MM.1S (cell line): ENCODE results near the gene SPRYD3.

Experiments used
- DNase-seq: peaks from one replicate; pipeline ENCODE4 v3.0.0-alpha.2; 2015
- H2AFZ ChIP-seq: fragments of 300-600 bp; sonication (generic); 2 replicates; pipeline ENCODE4 v1.6.0; 2016; ENCODE audit warnings: antibody characterized with exemption, low read length
- H3F3A ChIP-seq: fragments of 300-600 bp; sonication (generic); 2 replicates; pipeline ENCODE4 v1.6.1; 2016; ENCODE audit warnings: mild to moderate bottlenecking, antibody characterized with exemption, low read length, moderate library complexity, mixed read lengths; ENCODE audit not compliant: insufficient read depth
- H3K27ac ChIP-seq: fragments of 300-600 bp; sonication (generic); 2 replicates; pipeline ENCODE4 v1.5.1; 2016; ENCODE audit warnings: mild to moderate bottlenecking, low read length
- H3K27me3 ChIP-seq: fragments of 300-600 bp; sonication (generic); replicated peaks from 2 replicates; pipeline ENCODE4 v1.6.0; 2016; ENCODE audit warnings: low read length; ENCODE audit not compliant: insufficient read depth
- H3K36me3 ChIP-seq: fragments of 300-600 bp; sonication (generic); replicated peaks from 2 replicates; pipeline ENCODE4 v1.6.1; 2016; ENCODE audit warnings: mild to moderate bottlenecking, low read length, mixed read lengths; ENCODE audit not compliant: insufficient read depth
- H3K4me1 ChIP-seq: fragments of 300-600 bp; sonication (generic); 2 replicates; pipeline ENCODE4 v1.6.1; 2016; ENCODE audit warnings: low read length, mixed read lengths
- H3K4me2 ChIP-seq: fragments of 300-600 bp; sonication (generic); 2 replicates; pipeline ENCODE4 v1.6.0; 2016; ENCODE audit warnings: low read depth, low read length
- H3K4me3 ChIP-seq: fragments of 300-600 bp; sonication (generic); 2 replicates; pipeline ENCODE4 v1.5.1; 2016; ENCODE audit warnings: low read length, mixed read lengths
- H3K79me2 ChIP-seq: fragments of 300-600 bp; sonication (generic); 2 replicates; pipeline ENCODE4 v1.6.1; 2016; ENCODE audit warnings: mixed run types, low read length, mixed read lengths
- H3K9ac ChIP-seq: fragments of 300-600 bp; sonication (generic); 2 replicates; pipeline ENCODE4 v1.6.1; 2016; ENCODE audit warnings: low read length, mixed read lengths
- H3K9me2 ChIP-seq: fragments of 300-600 bp; sonication (generic); replicated peaks from 2 replicates; pipeline ENCODE4 v1.6.1; 2016; ENCODE audit warnings: mild to moderate bottlenecking, low read length, mixed read lengths; ENCODE audit not compliant: insufficient read depth
- H3K9me3 ChIP-seq: fragments of 300-600 bp; sonication (generic); replicated peaks from 2 replicates; pipeline ENCODE4 v1.6.1; 2016; ENCODE audit warnings: mild to moderate bottlenecking, low read length, mixed read lengths; ENCODE audit not compliant: insufficient read depth
- H4K20me1 ChIP-seq: fragments of 300-600 bp; sonication (generic); 2 replicates; pipeline ENCODE4 v1.6.1; 2016; ENCODE audit warnings: mild to moderate bottlenecking, low read length, moderate library complexity, mixed read lengths; ENCODE audit not compliant: insufficient read depth
- EZH2 ChIP-seq: fragments of 300-600 bp; sonication (generic); optimal IDR thresholded peaks from 2 replicates; pipeline ENCODE3; 2017; ENCODE audit warnings: low read depth, mild to moderate bottlenecking, antibody characterized with exemption, low read length, mixed read lengths
- EZH2phosphoT487 ChIP-seq: fragments of 300-600 bp; sonication (generic); IDR thresholded peaks from 2 replicates; pipeline ENCODE4 v1.6.1; 2018; ENCODE audit warnings: antibody characterized with exemption, low read length
- TF ChIP-seq, protein P1 (sequence below): fragments of 300-600 bp; sonication (generic); IDR thresholded peaks from 2 replicates; pipeline ENCODE4 v1.5.1; 2016; ENCODE audit warnings: antibody characterized with exemption, low read length, mixed read lengths

The SPRYD3 gene

DNA sequence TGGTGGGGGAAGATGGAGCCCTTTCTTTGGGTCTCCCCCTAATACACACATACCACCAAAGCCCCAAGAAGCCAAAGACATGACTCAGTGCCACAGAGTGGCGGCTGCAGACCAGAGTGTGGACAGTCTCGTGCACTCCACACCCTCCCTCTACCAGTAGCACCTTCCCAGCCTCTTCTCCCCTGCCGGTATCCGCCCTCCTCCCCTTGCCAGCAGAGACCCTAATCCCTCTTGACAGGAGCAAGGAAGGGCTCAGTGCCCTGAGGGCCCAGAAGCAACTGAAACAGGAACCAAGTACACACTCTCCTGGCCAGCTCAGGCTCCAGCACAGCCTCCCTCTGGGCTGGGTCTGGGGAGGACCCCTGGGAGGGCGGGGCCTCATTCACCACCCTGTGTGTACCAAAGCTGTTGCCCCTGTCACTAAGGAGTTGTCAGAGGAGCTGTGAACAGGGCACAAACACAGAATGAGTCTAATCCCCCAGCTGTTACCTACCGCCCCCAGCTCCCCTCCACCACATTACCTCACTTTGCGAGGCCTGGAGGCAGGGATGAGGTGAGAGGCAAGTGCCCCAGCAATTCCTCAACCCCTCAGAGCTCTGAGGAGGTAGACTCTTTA is 8.2 kb downstream of the SPRYD3 start:
- Histone ChIP-seq H3K79me2 (peaks cover 11% of the 10 kb centered on the region), H3K27me3 (no peaks in the 10 kb centered on the region), H3K36me3 (peaks cover 4% of the 10 kb centered on the region; the same call in 1 of the 2 replicates), H3K4me1 (no peaks in the 10 kb centered on the region), H3K9me3 (no peaks in the 10 kb centered on the region), H3K4me3 (no peak overlapping the region), H3K9ac (no peak overlapping the region), H3K27ac (no peak overlapping the region), H3F3A (no peaks in the 10 kb centered on the region), H3K9me2 (no peaks in the 10 kb centered on the region), H4K20me1 (no peaks in the 10 kb centered on the region), H2AFZ (no peak overlapping the region), H3K4me2 (no peak overlapping the region)
- TF ChIP-seq, protein P1, sequence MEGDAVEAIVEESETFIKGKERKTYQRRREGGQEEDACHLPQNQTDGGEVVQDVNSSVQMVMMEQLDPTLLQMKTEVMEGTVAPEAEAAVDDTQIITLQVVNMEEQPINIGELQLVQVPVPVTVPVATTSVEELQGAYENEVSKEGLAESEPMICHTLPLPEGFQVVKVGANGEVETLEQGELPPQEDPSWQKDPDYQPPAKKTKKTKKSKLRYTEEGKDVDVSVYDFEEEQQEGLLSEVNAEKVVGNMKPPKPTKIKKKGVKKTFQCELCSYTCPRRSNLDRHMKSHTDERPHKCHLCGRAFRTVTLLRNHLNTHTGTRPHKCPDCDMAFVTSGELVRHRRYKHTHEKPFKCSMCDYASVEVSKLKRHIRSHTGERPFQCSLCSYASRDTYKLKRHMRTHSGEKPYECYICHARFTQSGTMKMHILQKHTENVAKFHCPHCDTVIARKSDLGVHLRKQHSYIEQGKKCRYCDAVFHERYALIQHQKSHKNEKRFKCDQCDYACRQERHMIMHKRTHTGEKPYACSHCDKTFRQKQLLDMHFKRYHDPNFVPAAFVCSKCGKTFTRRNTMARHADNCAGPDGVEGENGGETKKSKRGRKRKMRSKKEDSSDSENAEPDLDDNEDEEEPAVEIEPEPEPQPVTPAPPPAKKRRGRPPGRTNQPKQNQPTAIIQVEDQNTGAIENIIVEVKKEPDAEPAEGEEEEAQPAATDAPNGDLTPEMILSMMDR, result no peak
- TF ChIP-seq EZH2phosphoT487 (no peak), EZH2 (no peak)
- no peak for DNase-seq

DNA sequence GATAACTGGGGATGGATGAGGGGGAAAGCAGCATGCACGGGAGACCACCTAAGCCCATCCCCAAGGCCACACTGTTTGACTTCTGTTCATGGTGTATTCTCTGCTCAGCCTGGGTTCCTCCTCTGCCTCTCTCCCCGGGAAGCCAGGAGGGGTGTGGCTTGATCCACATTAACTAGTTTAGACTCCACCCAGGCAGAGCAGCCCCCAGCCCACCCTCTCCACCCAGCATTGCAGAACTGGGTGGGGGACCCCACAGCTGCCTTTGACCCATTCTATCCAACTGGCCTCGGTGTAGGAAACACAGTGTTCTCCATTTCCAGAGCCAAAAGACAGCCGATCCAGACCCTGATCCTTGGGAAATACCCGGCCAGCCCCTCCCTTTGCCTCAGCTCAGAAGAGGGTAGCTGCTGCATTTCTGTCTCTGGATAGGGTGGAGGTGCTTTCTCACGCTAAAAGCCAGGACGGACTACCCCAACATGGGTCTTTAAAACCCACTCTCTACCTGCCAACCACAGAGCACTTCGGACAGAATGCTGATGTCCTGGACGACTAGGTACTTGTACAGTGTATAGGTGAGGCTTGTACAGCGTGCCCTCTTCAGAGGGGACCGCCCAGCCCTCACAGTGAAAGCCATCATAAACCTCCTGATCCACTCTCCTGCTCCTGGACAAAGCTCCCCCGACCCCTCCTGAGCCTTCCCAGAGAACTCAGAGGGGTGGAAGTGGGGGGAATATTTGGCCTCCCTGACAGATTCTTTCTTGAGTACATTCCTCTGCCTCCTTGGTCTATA is 9.4 kb downstream of the SPRYD3 start:
- Histone ChIP-seq H3K4me3 (no peak overlapping the region), H3K27ac (no peak overlapping the region), H3K9me3 (no peaks in the 10 kb centered on the region), H4K20me1 (no peaks in the 10 kb centered on the region), H3K4me2 (no peak overlapping the region), H3K9ac (no peak overlapping the region), H3K79me2 (peaks cover 5% of the 10 kb centered on the region; the same call in 1 of the 2 replicates), H2AFZ (no peak overlapping the region), H3F3A (no peaks in the 10 kb centered on the region), H3K27me3 (no peaks in the 10 kb centered on the region), H3K4me1 (no peaks in the 10 kb centered on the region), H3K9me2 (no peaks in the 10 kb centered on the region), H3K36me3 (0 out of 2 replicates have a peak, but pooled peaks cover under 1% of the 10 kb centered on the region)
- DNase-seq, result no peak
- TF ChIP-seq EZH2 (no peak), EZH2phosphoT487 (no peak)
- TF ChIP-seq, protein P1, result no peak

DNA sequence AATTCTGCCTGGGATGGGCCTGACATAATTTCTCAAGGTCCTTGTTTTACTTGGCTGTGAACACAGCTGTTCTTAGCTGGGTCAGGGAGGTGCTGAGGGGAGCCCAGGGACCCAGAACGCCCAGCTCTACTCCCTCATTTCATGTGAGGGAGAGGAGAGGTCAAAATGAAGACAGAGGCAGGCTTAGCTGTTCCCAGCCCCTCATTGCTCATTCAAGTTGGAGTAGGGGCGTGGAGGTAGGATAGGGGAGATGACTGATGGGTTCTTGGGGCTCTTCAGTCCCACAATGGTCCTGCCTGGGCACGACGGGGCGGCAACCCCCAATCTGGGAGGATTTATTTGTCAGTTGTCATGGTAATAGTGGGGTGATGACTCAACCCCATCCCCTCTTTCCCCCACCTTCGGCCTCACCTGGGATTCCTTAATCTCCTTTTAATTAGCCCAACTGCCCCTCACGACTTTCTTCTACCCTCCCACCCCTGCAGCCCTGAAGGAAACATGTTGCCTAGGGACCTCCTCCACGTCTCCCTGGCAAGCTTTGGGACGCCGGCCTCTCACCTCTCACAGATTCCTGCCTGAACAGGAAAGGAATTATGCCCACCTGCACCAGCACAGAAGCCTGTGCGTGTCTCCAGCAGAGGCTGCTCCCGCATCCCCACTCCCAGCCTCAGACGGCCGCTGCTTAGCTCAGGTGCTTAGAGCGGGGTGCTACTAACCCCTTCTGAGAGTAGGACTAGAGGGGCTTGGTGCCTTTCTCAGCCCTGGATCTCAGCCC is 10.2 kb downstream of the SPRYD3 start:
- Histone ChIP-seq H4K20me1 (no peaks in the 10 kb centered on the region), H3K36me3 (no peaks in the 10 kb centered on the region), H3K4me2 (no peak overlapping the region), H3K9me3 (no peaks in the 10 kb centered on the region), H3K4me1 (no peaks in the 10 kb centered on the region), H3K27ac (no peak overlapping the region), H3K79me2 (peaks cover 5% of the 10 kb centered on the region; the same call in 1 of the 2 replicates), H3K9ac (no peak overlapping the region), H2AFZ (no peak overlapping the region), H3K9me2 (no peaks in the 10 kb centered on the region), H3F3A (no peaks in the 10 kb centered on the region), H3K27me3 (no peaks in the 10 kb centered on the region), H3K4me3 (no peak overlapping the region)
- TF ChIP-seq EZH2 (no peak), EZH2phosphoT487 (no peak)
- TF ChIP-seq, protein P1, result no peak
- DNase-seq, result no peak
